ENCODE results near the gene GOLM1. TPM values are rescaled to one million over a fixed set of nuclear protein-coding genes. Genes with fewer than 3 reads are reported as not detected.

Gene GOLM1
- total and polyA plus RNA-seq, 4 donors = 113 to 414 (median 219) TPM

Small RNA genes lying within 50 kb of the gene (small RNA-seq; reads per million reads assigned to genes)
- gene AL161447.1 (ENCODE audit: low replicate concordance) = not detected

Other genes starting within 250 kb of the GOLM1 start
- gene NAA35, start 158.4 kb downstream of the GOLM1 start, total RNA-seq = 10 to 100 TPM; 33.4 to 44.2 TPM
- gene NAA35, start 158.4 kb downstream of the GOLM1 start, polyA plus RNA-seq (ENCODE audit: insufficient read length in 2 of 2) = 10 to 100 TPM; 24.9 to 33.8 TPM
- 1 to 10 TPM in 1 of 2 donors, under 1 TPM in 1; 0.99 to 1.2 TPM for gene C9orf153, start 160.1 kb upstream of the GOLM1 start, total RNA-seq
- gene C9orf153, start 160.1 kb upstream of the GOLM1 start, polyA plus RNA-seq (ENCODE audit: insufficient read length in 2 of 2) = under 1 TPM; 0.30 to 0.51 TPM
- gene ISCA1, start 183.0 kb upstream of the GOLM1 start, total RNA-seq = 10 to 100 TPM; 62.3 to 89.1 TPM
- gene ISCA1, start 183.0 kb upstream of the GOLM1 start, polyA plus RNA-seq (ENCODE audit: insufficient read length in 2 of 2) = 10 to 100 TPM; 66.4 to 74.7 TPM

Data from spinal cord (tissue), 4 donors.